ENCODE results near the gene HK1.

The HK1 gene

GRCh38 chr10:69374931-69375306, 96.6 kb downstream of the HK1 start:
- no peak for DNase-seq (ENCODE audit: low spot score)

- peak; percentile 99 for DNase-seq (ENCODE audit: low spot score)
Observed at GRCh38 chr10:69375307-69376151, 97.2 kb downstream of the HK1 start.

- no peak for DNase-seq (ENCODE audit: low spot score)
Observed at GRCh38 chr10:69376662-69377061, 98.4 kb downstream of the HK1 start.

- no peak for DNase-seq (ENCODE audit: low spot score)
Observed at GRCh38 chr10:69377191-69377590, 98.9 kb downstream of the HK1 start.

GRCh38 chr10:69377933-69378332, 99.6 kb downstream of the HK1 start:
- DNase-seq (ENCODE audit: low spot score): no peak

GRCh38 chr10:69379800-69380199, 101.5 kb downstream of the HK1 start:
- DNase-seq (ENCODE audit: low spot score): no peak

GRCh38 chr10:69382382-69383117, 104.3 kb downstream of the HK1 start:
- no peak for DNase-seq (ENCODE audit: low spot score)

- no peak for DNase-seq (ENCODE audit: low spot score)
Observed at GRCh38 chr10:69383558-69383957, 105.3 kb downstream of the HK1 start.

GRCh38 chr10:69384320-69384719, 106.0 kb downstream of the HK1 start:
- no peak for DNase-seq (ENCODE audit: low spot score)

GRCh38 chr10:69385454-69386350, 107.4 kb downstream of the HK1 start:
- DNase-seq (ENCODE audit: low spot score): no peak

- DNase-seq (ENCODE audit: low spot score): no peak
Observed at GRCh38 chr10:69387500-69387899, 109.2 kb downstream of the HK1 start.

- DNase-seq (ENCODE audit: low spot score): no peak
Observed at GRCh38 chr10:69388488-69388887, 110.2 kb downstream of the HK1 start.

GRCh38 chr10:69389827-69390490, 111.7 kb downstream of the HK1 start:
- peak; percentile 88 for DNase-seq (ENCODE audit: low spot score)

GRCh38 chr10:69391158-69391557, 112.9 kb downstream of the HK1 start:
- DNase-seq (ENCODE audit: low spot score): no peak

GRCh38 chr10:69392481-69393000, 114.2 kb downstream of the HK1 start:
- DNase-seq (ENCODE audit: low spot score): peak; percentile 89

GRCh38 chr10:69394020-69394419, 115.7 kb downstream of the HK1 start:
- DNase-seq (ENCODE audit: low spot score): no peak

GRCh38 chr10:69397972-69398371, 119.7 kb downstream of the HK1 start:
- DNase-seq (ENCODE audit: low spot score): no peak

GRCh38 chr10:69398466-69398865, 120.2 kb downstream of the HK1 start:
- DNase-seq (ENCODE audit: low spot score): no peak

GRCh38 chr10:69400936-69401335, 122.6 kb downstream of the HK1 start:
- no peak for DNase-seq (ENCODE audit: low spot score)

GRCh38 chr10:69401416-69401815, 123.1 kb downstream of the HK1 start:
- DNase-seq (ENCODE audit: low spot score): no peak

- DNase-seq (ENCODE audit: low spot score): no peak
Observed at GRCh38 chr10:69402386-69402785, 124.1 kb downstream of the HK1 start.

- DNase-seq (ENCODE audit: low spot score): no peak
Observed at GRCh38 chr10:69403066-69403465, 124.8 kb downstream of the HK1 start.
